Lower lobe of right lung (tissue), 2 donors: ENCODE data around the gene SPOCD1. TPM values are rescaled to one million over a fixed set of nuclear protein-coding genes. Genes with fewer than 3 reads are reported as not detected.

Experiments used
- ATAC-seq, 2 donors: fragments of 200-7000 bp; cut with Tn5 transposase; one replicate each; pipeline ENCODE4 v1.9.1; 2020 to 2022; ENCODE audit warnings: mild to moderate bottlenecking in 2 of 2, moderate library complexity in 2 of 2
- DNase-seq: peaks from one replicate; pipeline ENCODE4 v3.0.0-alpha.2; 2020
- H3K27ac ChIP-seq: fragments of 200-600 bp; one replicate; pipeline ENCODE4 v1.8.0; 2022
- H3K27me3 ChIP-seq: fragments of 200-600 bp; one replicate; pipeline ENCODE4 v1.8.0; 2022; ENCODE audit warnings: low read depth
- H3K36me3 ChIP-seq: fragments of 200-600 bp; one replicate; pipeline ENCODE4 v1.8.0; 2022; ENCODE audit warnings: mild to moderate bottlenecking
- H3K4me1 ChIP-seq: fragments of 200-600 bp; one replicate; pipeline ENCODE4 v1.8.0; 2022
- H3K4me3 ChIP-seq: fragments of 200-600 bp; one replicate; pipeline ENCODE4 v1.8.0; 2022; ENCODE audit warnings: mild to moderate bottlenecking
- H3K9me3 ChIP-seq: fragments of 200-600 bp; one replicate; pipeline ENCODE4 v1.8.0; 2022
- intact Hi-C: fragments of 100-400 bp; cut with DNase I; formaldehyde crosslinking; loops from one replicate; pipeline ENCODE4 v1.11.0; 2022
- total RNA-seq: library from RNA; stranded (reverse); fragmentation: NEBNext Ultra II Directional; extraction: Animal tissue kit (Norgen Biotek cat#: 25700); gene quantifications from one replicate; pipeline ENCODE4 v1.2.1, GENCODE V29; 2021
- TF ChIP-seq, protein P1 (sequence below): fragments of 200-600 bp; IDR thresholded peaks from one replicate; pipeline ENCODE4 v1.8.0; 2022; ENCODE audit warnings: antibody characterized with exemption, mild to moderate bottlenecking
- donor health status: DM: no; HTN: yes; CAD: no; lungs with severe emphysema.

SPOCD1 gene
- total RNA-seq, 1 donor from 2014 or later, result 21.6 TPM

DNA sequence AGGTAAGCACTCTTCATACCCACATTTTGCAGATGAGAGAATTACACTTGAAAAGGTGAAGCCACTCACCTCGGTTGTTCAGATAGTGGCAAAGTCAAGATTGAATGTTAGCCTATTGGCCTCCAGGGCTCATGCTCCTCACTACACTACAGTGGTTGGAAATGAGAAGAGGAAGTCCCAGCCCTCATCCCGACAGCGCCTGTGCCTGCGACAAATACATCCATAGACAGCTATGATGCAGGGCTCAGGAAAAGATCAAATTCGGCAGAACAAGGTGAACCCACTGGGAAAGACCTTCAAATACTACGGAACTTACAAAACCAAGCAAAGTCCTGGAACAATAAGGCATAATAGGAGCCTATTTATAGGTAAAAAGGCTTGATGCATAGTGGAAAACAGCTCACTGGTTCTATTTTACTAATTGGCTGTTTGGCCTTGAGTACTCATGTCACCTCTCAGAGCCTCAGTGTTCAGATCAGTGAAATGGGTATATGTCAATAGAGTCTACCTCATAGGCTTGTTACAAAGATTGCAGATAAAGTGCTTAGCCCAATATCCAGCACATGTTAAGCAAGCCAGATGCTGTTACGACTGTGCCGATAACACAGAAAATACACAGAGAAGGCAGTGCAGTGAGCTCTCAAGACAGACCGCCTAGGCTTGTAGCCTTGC lies 3.5 kb downstream of the SPOCD1 start:
- intact Hi-C loops, result no loop called here

DNA sequence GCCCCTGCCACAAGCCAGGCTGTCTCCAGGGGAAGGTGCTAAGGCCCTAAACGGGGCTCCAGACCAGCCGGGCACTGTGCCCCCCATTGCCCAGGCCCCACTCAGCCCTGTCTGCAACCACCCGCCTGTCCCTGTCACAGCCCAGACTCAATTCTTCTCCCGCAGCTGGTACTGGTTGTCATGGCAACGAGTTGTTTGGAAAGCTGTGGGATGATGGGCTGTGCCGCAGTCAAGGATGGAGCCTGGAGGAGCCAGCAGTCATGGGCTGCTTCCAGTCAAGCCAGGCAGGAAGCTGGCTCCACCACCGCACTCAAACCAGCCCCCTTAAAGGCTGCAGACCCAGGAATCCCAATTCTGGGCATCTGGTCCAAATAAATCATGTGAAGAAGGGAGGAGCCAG lies 4.2 kb downstream of the SPOCD1 start:
- intact Hi-C loops, result no loop called here
- H3K36me3 ChIP-seq, result no peaks in the 10 kb centered on the region
- no peak for ATAC-seq
- H3K27me3 ChIP-seq, result no peaks in the 10 kb centered on the region
- TF ChIP-seq, protein P1, sequence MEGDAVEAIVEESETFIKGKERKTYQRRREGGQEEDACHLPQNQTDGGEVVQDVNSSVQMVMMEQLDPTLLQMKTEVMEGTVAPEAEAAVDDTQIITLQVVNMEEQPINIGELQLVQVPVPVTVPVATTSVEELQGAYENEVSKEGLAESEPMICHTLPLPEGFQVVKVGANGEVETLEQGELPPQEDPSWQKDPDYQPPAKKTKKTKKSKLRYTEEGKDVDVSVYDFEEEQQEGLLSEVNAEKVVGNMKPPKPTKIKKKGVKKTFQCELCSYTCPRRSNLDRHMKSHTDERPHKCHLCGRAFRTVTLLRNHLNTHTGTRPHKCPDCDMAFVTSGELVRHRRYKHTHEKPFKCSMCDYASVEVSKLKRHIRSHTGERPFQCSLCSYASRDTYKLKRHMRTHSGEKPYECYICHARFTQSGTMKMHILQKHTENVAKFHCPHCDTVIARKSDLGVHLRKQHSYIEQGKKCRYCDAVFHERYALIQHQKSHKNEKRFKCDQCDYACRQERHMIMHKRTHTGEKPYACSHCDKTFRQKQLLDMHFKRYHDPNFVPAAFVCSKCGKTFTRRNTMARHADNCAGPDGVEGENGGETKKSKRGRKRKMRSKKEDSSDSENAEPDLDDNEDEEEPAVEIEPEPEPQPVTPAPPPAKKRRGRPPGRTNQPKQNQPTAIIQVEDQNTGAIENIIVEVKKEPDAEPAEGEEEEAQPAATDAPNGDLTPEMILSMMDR, result no peak
- no peak overlapping the region for H3K4me3 ChIP-seq
- DNase-seq, result no peak
- no peak overlapping the region for H3K27ac ChIP-seq
- no peaks in the 10 kb centered on the region for H3K9me3 ChIP-seq
- H3K4me1 ChIP-seq, result no peaks in the 10 kb centered on the region

More for the DNA sequence above, 3.5 kb downstream of the SPOCD1 start:
- Histone ChIP-seq H3K36me3 (no peaks in the 10 kb centered on the region), H3K4me1 (no peaks in the 10 kb centered on the region), H3K4me3 (no peak overlapping the region), H3K9me3 (no peaks in the 10 kb centered on the region), H3K27me3 (no peaks in the 10 kb centered on the region), H3K27ac (no peak overlapping the region)
- DNase-seq, result no peak
- TF ChIP-seq, protein P1, result no peak
- ATAC-seq, result no peak

DNA sequence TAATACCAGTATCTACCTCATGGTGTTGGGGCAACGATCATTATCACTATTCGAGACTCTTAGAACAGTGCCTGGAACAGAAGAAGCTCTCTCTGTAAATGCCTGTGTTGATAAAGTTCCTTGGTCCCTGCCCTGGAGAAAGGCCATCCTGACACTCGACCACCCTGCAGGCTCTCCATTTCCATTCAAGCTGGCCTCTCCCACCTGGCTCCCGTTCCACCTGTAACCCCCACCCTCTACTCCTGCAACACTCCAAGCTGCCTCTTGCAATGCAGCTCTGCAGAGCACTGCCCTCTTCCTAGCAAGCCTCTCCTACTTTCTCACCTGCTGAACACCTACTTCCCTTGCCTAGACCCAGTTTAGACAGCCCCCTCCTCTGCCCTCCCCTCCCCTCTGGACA lies 6.1 kb downstream of the SPOCD1 start:
- Histone ChIP-seq H3K4me3 (no peak overlapping the region), H3K4me1 (no peaks in the 10 kb centered on the region), H3K27me3 (no peaks in the 10 kb centered on the region), H3K27ac (no peak overlapping the region), H3K9me3 (no peaks in the 10 kb centered on the region), H3K36me3 (no peaks in the 10 kb centered on the region)
- DNase-seq (no peak), ATAC-seq (no peak)
- intact Hi-C loops, result no loop called here
- TF ChIP-seq, protein P1, result no peak

DNA sequence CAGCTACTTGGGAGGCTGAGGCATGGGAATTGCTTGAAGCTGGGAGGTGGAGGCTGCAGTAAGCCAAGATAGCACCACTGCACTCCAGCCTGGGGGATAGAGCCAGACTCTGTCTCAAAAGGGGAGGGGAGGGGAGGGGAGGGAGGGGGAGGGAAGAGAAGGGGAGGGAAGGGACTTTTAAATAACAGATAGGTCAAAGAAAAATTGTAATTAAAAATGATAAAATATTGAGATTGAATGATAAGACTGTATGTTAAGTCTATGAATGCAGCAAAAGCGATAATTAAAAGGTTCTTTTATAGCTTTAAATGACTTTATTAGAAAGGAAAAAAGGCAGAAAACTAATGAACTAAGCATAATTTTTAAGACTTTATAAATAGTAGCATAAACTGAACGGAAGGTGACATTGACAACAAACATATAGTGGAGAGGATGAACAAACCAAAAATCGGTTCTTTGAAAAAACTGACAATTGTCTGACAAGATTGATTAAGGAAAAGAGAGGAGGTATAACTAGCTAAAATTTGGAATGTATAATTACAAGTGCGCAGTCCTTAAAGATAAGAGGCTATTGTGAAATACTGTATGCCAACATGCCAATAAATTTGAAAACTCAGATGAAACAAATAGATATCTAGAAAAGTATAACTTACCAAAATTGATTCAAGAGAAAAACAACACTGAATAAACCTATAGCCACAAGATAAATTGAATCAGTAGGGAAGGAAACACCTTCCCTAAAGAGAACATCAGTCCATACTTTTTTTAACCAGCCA lies 8.4 kb downstream of the SPOCD1 start:
- ATAC-seq (no peak), DNase-seq (no peak)
- no peaks in the 10 kb centered on the region for H3K4me1 ChIP-seq
- H3K36me3 ChIP-seq, result no peaks in the 10 kb centered on the region
- no peak overlapping the region for H3K27ac ChIP-seq
- intact Hi-C loops, result no loop called here
- no peaks in the 10 kb centered on the region for H3K27me3 ChIP-seq
- no peak overlapping the region for H3K4me3 ChIP-seq
- H3K9me3 ChIP-seq, result no peaks in the 10 kb centered on the region
- TF ChIP-seq, protein P1, result no peak

DNA sequence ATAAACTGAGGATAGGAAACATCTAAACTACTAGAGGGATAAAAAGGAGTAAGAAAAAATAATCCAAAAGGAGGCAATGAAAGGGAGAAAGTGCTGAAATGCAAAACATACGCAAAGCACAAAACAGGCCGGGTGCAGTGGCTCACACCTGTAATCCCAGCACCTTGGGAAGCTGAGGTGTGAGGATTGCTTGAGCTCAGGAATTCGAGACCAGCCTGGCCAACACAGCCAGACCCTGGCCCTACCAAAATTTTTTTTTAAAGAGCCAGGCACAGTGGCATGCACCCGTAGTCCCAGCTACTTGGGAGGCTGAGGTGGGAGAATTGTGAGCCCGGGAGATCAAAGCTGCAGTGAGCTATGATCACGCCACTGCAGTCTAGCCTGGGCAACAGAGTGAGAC lies 10.5 kb downstream of the SPOCD1 start:
- DNase-seq (no peak), ATAC-seq (no peak)
- Histone ChIP-seq H3K4me3 (no peak overlapping the region), H3K27ac (no peak overlapping the region), H3K27me3 (no peaks in the 10 kb centered on the region), H3K36me3 (no peaks in the 10 kb centered on the region), H3K4me1 (no peaks in the 10 kb centered on the region), H3K9me3 (no peaks in the 10 kb centered on the region)
- TF ChIP-seq, protein P1, result no peak
- intact Hi-C loops, result no loop called here
